Measurements from ENCODE around the gene F11. TPM values are rescaled to one million over a fixed set of nuclear protein-coding genes. Genes with fewer than 3 reads are reported as not detected.

The F11 gene
- total and polyA plus RNA-seq, 2 of the 13 experiments (the other 11 are each of a cell fraction or from before 2014, with no cell fraction given): 35.1 to 58.0 TPM

DNA sequence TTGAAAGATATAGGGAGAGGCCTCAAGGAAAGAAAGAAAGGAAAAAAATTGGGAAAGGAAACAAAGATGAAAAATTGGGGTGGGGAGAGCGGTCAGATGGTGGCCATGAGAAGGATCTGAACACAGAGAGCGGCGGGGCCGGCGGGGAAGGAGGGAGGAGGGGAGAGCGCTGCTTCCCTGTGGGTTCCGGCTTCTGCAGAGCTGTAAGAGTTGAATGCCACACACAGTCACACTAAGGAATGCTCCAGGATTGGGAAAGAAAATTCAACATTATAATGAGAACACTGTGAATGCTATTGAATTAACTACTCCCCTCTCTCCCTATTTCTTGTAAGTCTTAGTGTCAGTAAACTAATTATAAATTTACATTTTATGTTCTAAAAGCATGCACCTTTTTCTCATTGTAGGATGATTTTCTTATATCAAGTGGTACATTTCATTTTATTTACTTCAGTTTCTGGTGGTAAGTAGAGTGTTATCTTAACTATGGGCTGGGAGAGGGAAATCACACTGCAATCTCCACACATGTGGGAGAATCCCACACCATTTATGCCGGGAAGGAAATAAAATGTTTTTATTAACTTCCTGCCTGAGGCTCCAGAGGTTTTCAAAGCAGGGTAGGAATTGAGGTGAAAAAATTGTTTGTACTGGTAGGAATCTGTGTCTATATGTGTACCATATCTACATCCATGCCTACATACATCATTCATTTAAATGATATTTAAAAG lies 904 bp downstream of the F11 start (continued):
- 0 out of 2 replicates have a peak, but pooled peaks have one; percentile 48 for TF ChIP-seq ZNF292 (CRISPR knock-in tag; IDR thresholded peaks at IDR 0.05; ENCODE audit: borderline replicate concordance, low read depth)
- no peak for TF ChIP-seq ZMYM4 (CRISPR knock-in tag; IDR thresholded peaks at IDR 0.05)
- no peak for TF ChIP-seq SRF (IDR thresholded peaks at IDR 0.05; ENCODE audit: low read depth, low read length)
- TF ChIP-seq ZNF670 (CRISPR knock-in tag; IDR thresholded peaks at IDR 0.05; ENCODE audit: borderline replicate concordance): no peak
- no peak for TF ChIP-seq FIP1L1 (IDR thresholded peaks at IDR 0.05; ENCODE audit: borderline replicate concordance, insufficient read depth, low read depth, low read length)
- TF ChIP-seq, protein P1, sequence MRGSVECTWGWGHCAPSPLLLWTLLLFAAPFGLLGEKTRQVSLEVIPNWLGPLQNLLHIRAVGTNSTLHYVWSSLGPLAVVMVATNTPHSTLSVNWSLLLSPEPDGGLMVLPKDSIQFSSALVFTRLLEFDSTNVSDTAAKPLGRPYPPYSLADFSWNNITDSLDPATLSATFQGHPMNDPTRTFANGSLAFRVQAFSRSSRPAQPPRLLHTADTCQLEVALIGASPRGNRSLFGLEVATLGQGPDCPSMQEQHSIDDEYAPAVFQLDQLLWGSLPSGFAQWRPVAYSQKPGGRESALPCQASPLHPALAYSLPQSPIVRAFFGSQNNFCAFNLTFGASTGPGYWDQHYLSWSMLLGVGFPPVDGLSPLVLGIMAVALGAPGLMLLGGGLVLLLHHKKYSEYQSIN (CRISPR knock-in tag; IDR thresholded peaks at IDR 0.05; ENCODE audit: borderline replicate concordance): no peak
- no peak for TF ChIP-seq MAFG (CRISPR knock-in tag; IDR thresholded peaks at IDR 0.05)
- no peak for TF ChIP-seq HMG20A (CRISPR knock-in tag; IDR thresholded peaks at IDR 0.05; ENCODE audit: borderline replicate concordance)
- no peak for TF ChIP-seq ZBTB7B (CRISPR knock-in tag; IDR thresholded peaks at IDR 0.05)
- TF ChIP-seq ZBTB42 (CRISPR knock-in tag; IDR thresholded peaks at IDR 0.05): no peak
- TF ChIP-seq ZSCAN25 (CRISPR knock-in tag; IDR thresholded peaks at IDR 0.05): peak; percentile 71
- no peak for TF ChIP-seq IRX3 (CRISPR knock-in tag; IDR thresholded peaks at IDR 0.05; ENCODE audit: borderline replicate concordance, low read depth)
- no peak for TF ChIP-seq NFIC (IDR thresholded peaks at IDR 0.05; ENCODE audit: low read length)
- peak; percentile 45; the same call in 1 of the 2 replicates for TF ChIP-seq TAF1 (CRISPR knock-in tag; IDR thresholded peaks at IDR 0.05)
- TF ChIP-seq KDM5A (IDR thresholded peaks at IDR 0.05; ENCODE audit: borderline replicate concordance, low read length): no peak
- no peak for TF ChIP-seq NRL (CRISPR knock-in tag; IDR thresholded peaks at IDR 0.05; ENCODE audit: borderline replicate concordance)
- TF ChIP-seq PTBP1 (IDR thresholded peaks at IDR 0.05; ENCODE audit: low read depth, low read length, poor library complexity, severe bottlenecking): no peak
- TF ChIP-seq TARDBP (CRISPR knock-in tag; IDR thresholded peaks at IDR 0.05): no peak
- no peak for TF ChIP-seq SP2 (CRISPR knock-in tag; IDR thresholded peaks at IDR 0.05)
- no peak for TF ChIP-seq ZNF333 (CRISPR knock-in tag; IDR thresholded peaks at IDR 0.05; ENCODE audit: borderline replicate concordance)
- TF ChIP-seq, protein P2, sequence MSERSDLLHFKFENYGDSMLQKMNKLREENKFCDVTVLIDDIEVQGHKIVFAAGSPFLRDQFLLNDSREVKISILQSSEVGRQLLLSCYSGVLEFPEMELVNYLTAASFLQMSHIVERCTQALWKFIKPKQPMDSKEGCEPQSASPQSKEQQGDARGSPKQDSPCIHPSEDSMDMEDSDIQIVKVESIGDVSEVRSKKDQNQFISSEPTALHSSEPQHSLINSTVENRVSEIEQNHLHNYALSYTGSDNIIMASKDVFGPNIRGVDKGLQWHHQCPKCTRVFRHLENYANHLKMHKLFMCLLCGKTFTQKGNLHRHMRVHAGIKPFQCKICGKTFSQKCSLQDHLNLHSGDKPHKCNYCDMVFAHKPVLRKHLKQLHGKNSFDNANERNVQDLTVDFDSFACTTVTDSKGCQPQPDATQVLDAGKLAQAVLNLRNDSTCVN (CRISPR knock-in tag; IDR thresholded peaks at IDR 0.05; ENCODE audit: borderline replicate concordance): no peak
- TF ChIP-seq ISL2 (CRISPR knock-in tag; IDR thresholded peaks at IDR 0.05): 0 out of 2 replicates have a peak, but pooled peaks have one; percentile 28
- TF ChIP-seq RXRA (CRISPR knock-in tag; IDR thresholded peaks at IDR 0.05): no peak
- no peak for TF ChIP-seq CENPX (CRISPR knock-in tag; IDR thresholded peaks at IDR 0.05)
- peak; percentile 71 for TF ChIP-seq SAP130 (CRISPR knock-in tag; IDR thresholded peaks at IDR 0.05; ENCODE audit: low read depth)
- no peak for TF ChIP-seq ZNF484 (CRISPR knock-in tag; IDR thresholded peaks at IDR 0.05; ENCODE audit: borderline replicate concordance, low read depth)
- no peak for TF ChIP-seq PPARG (CRISPR knock-in tag; conservative IDR thresholded peaks at IDR 0.05)
- TF ChIP-seq, protein P3, sequence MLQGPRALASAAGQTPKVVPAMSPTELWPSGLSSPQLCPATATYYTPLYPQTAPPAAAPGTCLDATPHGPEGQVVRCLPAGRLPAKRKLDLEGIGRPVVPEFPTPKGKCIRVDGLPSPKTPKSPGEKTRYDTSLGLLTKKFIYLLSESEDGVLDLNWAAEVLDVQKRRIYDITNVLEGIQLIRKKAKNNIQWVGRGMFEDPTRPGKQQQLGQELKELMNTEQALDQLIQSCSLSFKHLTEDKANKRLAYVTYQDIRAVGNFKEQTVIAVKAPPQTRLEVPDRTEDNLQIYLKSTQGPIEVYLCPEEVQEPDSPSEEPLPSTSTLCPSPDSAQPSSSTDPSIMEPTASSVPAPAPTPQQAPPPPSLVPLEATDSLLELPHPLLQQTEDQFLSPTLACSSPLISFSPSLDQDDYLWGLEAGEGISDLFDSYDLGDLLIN (CRISPR knock-in tag; IDR thresholded peaks at IDR 0.05; ENCODE audit: borderline replicate concordance): no peak

Data from HepG2 (cell line).